Hypothalamus (tissue), 51 donors: ENCODE data around the gene RANBP1.

ENCODE experiments used
- DNase-seq, 51 donors: peaks; one replicate each; lab custom pipeline; 2025; lab: John Stamatoyannopoulos, UW

Gene RANBP1

GRCh38 chr22:20106849-20107237, 9.1 kb upstream of the RANBP1 start:
- DNase-seq: no peak

DNA sequence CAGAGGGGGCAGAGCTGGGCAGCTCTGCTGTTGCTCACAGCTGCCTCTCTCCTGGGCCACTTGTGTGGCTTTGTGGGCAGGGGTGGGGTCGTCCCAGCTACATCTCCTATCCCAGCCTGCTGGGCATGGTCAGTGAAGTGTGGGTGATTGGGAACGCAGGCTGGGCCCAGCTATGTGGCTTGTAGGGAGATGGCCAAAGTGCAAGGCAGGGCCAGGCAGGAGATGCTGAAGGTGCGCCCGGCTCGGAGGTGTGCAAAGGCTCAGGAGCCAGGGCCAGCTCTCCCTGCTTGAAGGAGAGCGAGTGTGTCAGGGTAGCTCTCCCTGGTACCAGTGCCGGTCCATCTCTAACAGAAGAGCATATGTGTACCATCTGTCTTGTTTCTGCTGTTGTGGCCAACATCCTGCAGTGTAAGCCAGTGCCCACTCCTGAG, 8.4 kb upstream of the RANBP1 start:
- no peak for DNase-seq

DNA sequence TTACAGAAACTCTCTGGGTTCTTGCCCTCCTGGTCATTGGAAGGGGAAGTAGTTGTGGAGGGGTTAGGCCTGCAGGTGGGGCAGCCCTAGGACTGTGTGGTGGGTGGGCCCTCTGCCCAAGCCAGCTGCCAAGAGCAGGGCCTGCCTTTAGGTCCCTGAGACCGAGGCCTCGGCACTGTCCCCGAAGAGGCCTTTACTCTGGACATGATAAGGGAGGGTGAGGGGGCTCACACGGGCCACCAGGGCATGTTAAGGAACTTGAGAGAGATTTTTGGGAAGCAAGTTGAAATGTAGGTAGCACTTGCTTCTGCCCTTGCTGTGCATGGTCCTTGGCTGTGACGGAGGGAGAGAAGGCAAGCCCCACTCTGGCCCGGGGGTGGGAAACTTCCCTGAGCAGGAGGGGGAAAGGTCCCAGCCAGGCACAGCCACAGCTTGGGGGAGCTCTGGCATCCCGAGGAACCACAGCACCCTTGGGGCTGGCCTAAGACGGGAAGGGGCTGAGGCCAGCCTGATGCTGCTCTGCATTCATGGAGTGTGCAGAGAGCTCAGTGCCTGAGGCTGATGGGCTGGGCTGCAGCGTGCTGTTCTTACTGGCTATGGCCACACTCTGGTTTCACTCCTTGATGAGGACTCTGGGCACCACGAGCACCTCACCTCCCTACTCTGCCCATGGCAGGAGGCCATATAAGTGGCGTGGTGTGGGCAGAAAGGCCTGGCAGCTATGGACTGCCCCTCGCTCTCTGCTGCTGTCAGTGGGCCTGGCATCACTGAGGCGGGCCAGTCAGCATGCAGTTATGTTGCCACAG, 7.8 kb upstream of the RANBP1 start:
- DNase-seq: no peak

GRCh38 chr22:20108757-20109230, 7.1 kb upstream of the RANBP1 start:
- DNase-seq: no peak

- DNase-seq: no peak
Measured at GRCh38 chr22:20109411-20110358, 6.2 kb upstream of the RANBP1 start.

DNA sequence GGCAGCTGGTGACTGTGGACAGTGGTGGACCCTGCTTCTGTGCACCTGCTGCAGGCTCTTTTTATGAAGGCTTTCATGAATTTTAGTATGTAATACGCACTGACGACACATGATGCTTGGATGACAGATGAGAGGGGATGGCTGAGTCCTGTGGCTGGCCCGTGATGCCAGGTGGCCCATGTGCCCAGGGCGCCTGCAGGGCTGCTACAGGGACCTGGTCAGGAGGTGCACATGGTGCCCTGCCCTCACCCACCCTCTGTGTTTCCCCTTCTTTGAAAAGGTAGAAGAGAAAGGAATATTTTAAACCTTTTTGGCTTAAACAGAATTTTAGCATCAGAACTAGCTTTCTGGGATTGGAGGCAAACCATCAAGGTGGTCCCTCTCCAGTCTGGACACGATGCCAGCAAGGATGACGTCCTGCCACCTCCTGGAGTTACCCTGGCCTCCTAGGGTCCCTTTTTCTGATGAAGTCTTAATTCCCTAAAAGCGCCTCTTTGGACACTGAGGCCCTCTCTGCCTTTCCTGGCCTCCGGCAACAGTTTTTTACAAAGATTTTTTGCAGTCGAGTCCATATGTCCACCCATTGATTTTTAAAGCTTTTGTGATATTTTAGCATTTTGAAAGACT, 5.4 kb upstream of the RANBP1 start:
- DNase-seq: no peak

GRCh38 chr22:20111045-20111688, 4.7 kb upstream of the RANBP1 start:
- DNase-seq: no peak

GRCh38 chr22:20111689-20112622, 3.9 kb upstream of the RANBP1 start:
- DNase-seq: peak in 3 of 51 donors; percentile 23 to 31 (median 29)

- no peak for DNase-seq
Measured at GRCh38 chr22:20112623-20113511, 3.0 kb upstream of the RANBP1 start.

GRCh38 chr22:20113551-20114310, 2.2 kb upstream of the RANBP1 start:
- DNase-seq: no peak

DNA sequence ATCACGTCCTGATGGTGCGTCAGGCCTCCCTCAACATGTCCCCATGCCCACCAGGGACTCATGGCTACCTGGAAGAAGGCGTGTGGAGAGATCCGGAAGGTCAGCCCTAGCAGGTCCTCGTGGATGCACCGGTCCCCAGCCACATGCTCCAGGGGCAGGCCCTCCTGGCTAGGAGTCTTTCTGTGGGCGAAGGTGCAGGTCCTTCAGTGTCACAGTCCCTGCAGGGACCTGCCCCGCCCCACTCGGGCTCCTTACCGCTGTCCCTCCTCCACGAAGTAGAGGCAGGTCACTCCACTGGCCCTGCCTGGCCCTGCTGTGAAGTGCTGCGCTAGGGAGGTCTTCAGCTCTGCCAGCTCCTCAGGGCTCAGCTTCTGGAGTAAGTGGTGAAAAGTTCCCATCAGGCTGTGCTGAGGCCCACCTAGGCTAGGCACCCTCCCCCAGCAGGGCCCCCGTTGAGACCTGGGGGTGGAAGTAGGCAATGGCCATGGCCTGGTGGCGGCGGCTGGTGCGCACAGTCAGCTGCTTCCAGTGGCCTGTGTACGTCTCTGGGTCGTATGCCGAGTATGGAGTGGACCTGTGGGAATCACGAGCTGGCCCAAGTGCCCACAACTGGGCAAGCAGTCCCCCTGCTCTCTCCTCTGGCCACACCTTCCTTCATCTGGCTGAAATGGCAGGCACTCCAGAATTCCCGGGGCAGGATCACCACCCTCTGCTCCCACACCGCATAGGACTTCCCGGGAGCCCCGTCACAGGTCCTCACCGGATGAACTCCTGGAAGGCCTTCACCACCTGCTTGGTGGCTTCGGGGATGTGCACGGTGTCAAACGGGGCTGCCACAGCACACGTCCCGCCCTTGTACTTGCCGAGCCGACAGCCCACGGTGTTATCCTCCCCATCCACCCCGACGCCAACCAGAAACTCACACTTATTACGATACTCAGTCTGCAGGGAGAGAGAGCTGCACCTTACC, 1.1 kb upstream of the RANBP1 start:
- DNase-seq: no peak

DNA sequence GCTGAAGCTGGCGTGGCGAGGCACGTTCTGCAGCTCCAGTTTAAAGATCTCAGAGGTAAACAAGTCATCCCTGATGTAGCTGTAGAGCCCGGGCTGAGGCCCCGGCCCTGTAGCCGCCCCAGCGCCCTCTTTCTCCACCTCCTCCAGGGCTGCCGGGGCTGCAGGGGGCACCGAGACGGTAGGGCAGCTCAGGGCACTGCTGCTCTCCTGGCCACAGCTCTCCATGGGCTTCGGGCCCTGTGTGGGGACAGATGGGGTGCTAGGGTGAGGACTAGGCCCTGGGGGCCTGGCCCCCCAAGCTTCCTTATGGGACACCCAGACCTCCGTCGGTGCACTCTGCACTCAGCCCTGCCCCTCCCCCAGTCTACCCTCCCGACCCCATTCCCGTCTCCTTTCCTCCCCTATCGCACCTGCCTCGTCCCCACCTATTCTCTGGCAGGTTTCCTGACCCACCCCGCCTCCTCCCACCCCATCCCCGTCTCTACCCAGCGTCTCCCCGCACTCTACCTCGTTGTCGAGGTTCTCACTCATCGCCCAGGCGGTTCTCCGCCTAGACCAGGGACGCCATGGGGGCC, 559 bp downstream of the RANBP1 start:
- no peak for DNase-seq

- DNase-seq: peak; percentile 82 to 100 (median 96)
Measured at GRCh38 chr22:20116951-20117632, 1.2 kb downstream of the RANBP1 start, which contains the start of gene TRMT2A. Gene TRMT2A (minus strand): TSS chr22:20117226. CDS start chr22:20116906, 320 bp downstream.

DNA sequence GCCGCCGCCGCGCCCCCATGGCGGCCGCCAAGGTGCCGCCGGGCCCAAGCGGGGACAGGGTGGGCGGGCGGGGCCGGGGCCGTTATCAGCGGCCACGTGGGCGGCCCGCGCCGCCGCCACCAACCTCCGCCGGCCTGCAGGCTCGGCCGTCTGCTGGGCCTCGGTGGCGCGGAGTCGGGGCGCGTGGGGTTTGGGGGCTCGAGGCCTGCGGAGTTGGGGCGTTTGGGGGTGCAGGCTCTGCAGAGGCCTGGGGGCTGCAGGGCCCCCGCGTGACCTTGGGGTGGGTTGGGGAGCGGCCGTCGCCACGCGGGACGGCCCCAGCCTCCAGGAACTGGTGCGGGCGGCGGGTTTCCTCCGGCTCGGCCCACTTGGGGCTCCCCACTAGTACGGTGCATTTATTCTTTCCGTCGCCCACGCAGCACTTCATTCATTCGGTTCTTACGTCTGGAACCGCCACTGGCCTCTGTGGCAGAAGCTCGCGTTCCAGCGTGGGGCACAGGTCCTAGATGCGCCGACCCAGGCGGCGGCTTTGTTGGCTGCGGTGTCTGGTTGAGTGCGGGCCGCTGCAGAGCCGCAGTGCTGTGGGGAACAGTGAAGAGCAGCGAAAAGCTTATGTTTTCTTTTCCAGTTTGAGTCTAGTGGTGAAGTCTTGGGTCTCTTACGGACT, 1.9 kb downstream of the RANBP1 start:
- peak in 3 of 51 donors; percentile 41 to 58 (median 45) for DNase-seq
